Measurements from ENCODE around the gene CKAP2L. TPM values are rescaled to one million over a fixed set of nuclear protein-coding genes. Genes with fewer than 3 reads are reported as not detected.

The CKAP2L gene
- total and polyA plus RNA-seq, 2 donors (not counting 1 experiment from before 2014, with no cell fraction given), result 3.0 to 4.4 TPM

- Histone ChIP-seq H4K20me1 (ENCODE audit: control insufficient read depth, extremely low read depth, insufficient read depth, low read length) (no peaks in the 10 kb centered on the region), H3K27me3 (ENCODE audit: control insufficient read depth, insufficient read depth, low read length) (no peaks in the 10 kb centered on the region), H3K9me3 (ENCODE audit: control insufficient read depth, insufficient read depth, low read depth, low read length) (no peaks in the 10 kb centered on the region), H3K4me2 (ENCODE audit: extremely low read depth, insufficient read depth, low read length) (no peak overlapping the region), H3K79me2 (ENCODE audit: control insufficient read depth, insufficient read depth, low read length) (no peaks in the 10 kb centered on the region), H3K4me3 (replicated peaks in 1 of 4; ENCODE audit: control extremely low read depth in 1 of 4, insufficient read depth in 1 of 4, low read depth in 3 of 4, low read length in 4 of 4) (no peak overlapping the region), H3K36me3 (ENCODE audit: control insufficient read depth, insufficient read depth, low read length) (no peaks in the 10 kb centered on the region), H3K27ac (ENCODE audit: insufficient read depth, low read length) (no peak overlapping the region), H3K4me1 (ENCODE audit: control insufficient read depth, extremely low read depth, insufficient read depth, low read length) (peaks cover 4% of the 10 kb centered on the region), H3K9ac (ENCODE audit: insufficient read depth, low read length) (no peak overlapping the region), H2AFZ (ENCODE audit: low read length) (no peak overlapping the region)
- TF ChIP-seq EZH2 (IDR thresholded peaks at IDR 0.05; ENCODE audit: low read length, missing control alignments), result no peak
- TF ChIP-seq CTCF (conservative IDR thresholded peaks at IDR 0.05 in 1 of 2, IDR thresholded peaks at IDR 0.05 in 1 of 2; ENCODE audit: low read depth in 1 of 2, low read length in 2 of 2), result no peak
- peak in 1 of 2 donors; percentile 22 for DNase-seq (ENCODE audit: low read depth in 2 of 2)
These were observed 30.4 kb upstream of the CKAP2L start for GRCh38 chr2:112794841-112795240.

GRCh38 chr2:112794131-112794733 lies 29.8 kb upstream of the CKAP2L start:
- Histone ChIP-seq H4K20me1 (ENCODE audit: control insufficient read depth, extremely low read depth, insufficient read depth, low read length) (no peaks in the 10 kb centered on the region), H2AFZ (ENCODE audit: low read length) (no peak overlapping the region), H3K4me2 (ENCODE audit: extremely low read depth, insufficient read depth, low read length) (no peak overlapping the region), H3K36me3 (ENCODE audit: control insufficient read depth, insufficient read depth, low read length) (no peaks in the 10 kb centered on the region), H3K4me1 (ENCODE audit: control insufficient read depth, extremely low read depth, insufficient read depth, low read length) (peaks cover 4% of the 10 kb centered on the region), H3K9me3 (ENCODE audit: control insufficient read depth, insufficient read depth, low read depth, low read length) (no peaks in the 10 kb centered on the region), H3K27me3 (ENCODE audit: control insufficient read depth, insufficient read depth, low read length) (no peaks in the 10 kb centered on the region), H3K79me2 (ENCODE audit: control insufficient read depth, insufficient read depth, low read length) (no peaks in the 10 kb centered on the region), H3K27ac (ENCODE audit: insufficient read depth, low read length) (peak overlapping the region; percentile 1), H3K4me3 (replicated peaks in 1 of 4; ENCODE audit: control extremely low read depth in 1 of 4, insufficient read depth in 1 of 4, low read depth in 3 of 4, low read length in 4 of 4) (no peak overlapping the region), H3K9ac (ENCODE audit: insufficient read depth, low read length) (no peak overlapping the region)
- peak; percentile 81 to 97 for DNase-seq (ENCODE audit: low read depth in 2 of 2)
- TF ChIP-seq CTCF (conservative IDR thresholded peaks at IDR 0.05 in 1 of 2, IDR thresholded peaks at IDR 0.05 in 1 of 2; ENCODE audit: low read depth in 1 of 2, low read length in 2 of 2), result no peak
- TF ChIP-seq EZH2 (IDR thresholded peaks at IDR 0.05; ENCODE audit: low read length, missing control alignments), result no peak

GRCh38 chr2:112793449-112793978 lies 29.1 kb upstream of the CKAP2L start:
- Histone ChIP-seq H3K9ac (ENCODE audit: insufficient read depth, low read length) (no peak overlapping the region), H3K27ac (ENCODE audit: insufficient read depth, low read length) (peak overlapping the region; percentile 10), H4K20me1 (ENCODE audit: control insufficient read depth, extremely low read depth, insufficient read depth, low read length) (no peaks in the 10 kb centered on the region), H3K79me2 (ENCODE audit: control insufficient read depth, insufficient read depth, low read length) (no peaks in the 10 kb centered on the region), H3K4me3 (replicated peaks in 1 of 4; ENCODE audit: control extremely low read depth in 1 of 4, insufficient read depth in 1 of 4, low read depth in 3 of 4, low read length in 4 of 4) (no peak overlapping the region), H3K27me3 (ENCODE audit: control insufficient read depth, insufficient read depth, low read length) (no peaks in the 10 kb centered on the region), H3K9me3 (ENCODE audit: control insufficient read depth, insufficient read depth, low read depth, low read length) (no peaks in the 10 kb centered on the region), H3K36me3 (ENCODE audit: control insufficient read depth, insufficient read depth, low read length) (no peaks in the 10 kb centered on the region), H3K4me1 (ENCODE audit: control insufficient read depth, extremely low read depth, insufficient read depth, low read length) (peaks cover 4% of the 10 kb centered on the region), H2AFZ (ENCODE audit: low read length) (no peak overlapping the region), H3K4me2 (ENCODE audit: extremely low read depth, insufficient read depth, low read length) (no peak overlapping the region)
- TF ChIP-seq CTCF (conservative IDR thresholded peaks at IDR 0.05 in 1 of 2, IDR thresholded peaks at IDR 0.05 in 1 of 2; ENCODE audit: low read depth in 1 of 2, low read length in 2 of 2) (no peak), EZH2 (IDR thresholded peaks at IDR 0.05; ENCODE audit: low read length, missing control alignments) (no peak)
- peak; percentile 41 to 46 for DNase-seq (ENCODE audit: low read depth in 2 of 2)
